Kidney epithelial cell (primary cell): ENCODE data around the gene RGS5. TPM values are rescaled to one million over a fixed set of nuclear protein-coding genes. Genes with fewer than 3 reads are reported as not detected.

Experiments
- DNase-seq: peaks from one replicate; pipeline ENCODE4 v3.0.0-alpha.2; 2010; ENCODE audit warnings: low read depth
- H3K27me3 ChIP-seq: 2 replicates; pipeline ENCODE4 v1.6.0; 2011; ENCODE audit warnings: low read length; ENCODE audit not compliant: control insufficient read depth, insufficient read depth
- H3K36me3 ChIP-seq: 2 replicates; pipeline ENCODE4 v1.5.1; 2011; ENCODE audit warnings: low read length; ENCODE audit not compliant: control insufficient read depth, insufficient read depth
- H3K4me3 ChIP-seq: 2 replicates; pipeline ENCODE4 v1.5.1; 2011; ENCODE audit warnings: low read depth, mild to moderate bottlenecking, control low read depth, low read length
- CTCF ChIP-seq: IDR thresholded peaks from 2 replicates; pipeline ENCODE4 v1.5.1; 2011; ENCODE audit warnings: mild to moderate bottlenecking, moderate library complexity, low read length, control low read depth, inconsistent platforms; ENCODE audit not compliant: insufficient read depth, poor library complexity, severe bottlenecking
- total RNA-seq: library from RNA; depleted of rRNA; stranded (reverse); fragments of >200 nt; gene quantifications from 2 replicates; pipeline ENCODE4 v1.2.3, GENCODE V29; 2015

Gene RGS5
- total RNA-seq, 1 donor from 2014 or later: 1.8 TPM

DNA sequence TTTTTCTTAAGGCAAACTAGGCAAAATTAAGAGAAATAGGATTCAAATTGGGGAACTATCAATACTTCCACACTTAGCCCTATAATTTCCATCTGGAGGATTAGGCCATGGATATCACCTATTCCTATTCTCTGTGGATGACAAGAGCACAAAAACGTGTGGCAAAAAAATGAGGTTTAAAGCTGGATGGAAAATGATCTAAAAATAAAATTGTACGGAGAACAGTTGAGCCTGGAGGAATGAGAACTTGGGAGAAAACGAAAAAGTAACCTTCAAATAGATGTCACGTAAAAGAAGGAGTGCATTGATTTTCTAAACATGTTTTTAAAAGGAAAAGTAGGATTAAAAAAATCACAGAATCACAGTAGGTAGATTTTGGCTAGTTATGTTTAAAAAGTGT, 77.9 kb downstream of the RGS5 start:
- no peaks in the 10 kb centered on the region for H3K36me3 ChIP-seq
- DNase-seq: no peak

DNA sequence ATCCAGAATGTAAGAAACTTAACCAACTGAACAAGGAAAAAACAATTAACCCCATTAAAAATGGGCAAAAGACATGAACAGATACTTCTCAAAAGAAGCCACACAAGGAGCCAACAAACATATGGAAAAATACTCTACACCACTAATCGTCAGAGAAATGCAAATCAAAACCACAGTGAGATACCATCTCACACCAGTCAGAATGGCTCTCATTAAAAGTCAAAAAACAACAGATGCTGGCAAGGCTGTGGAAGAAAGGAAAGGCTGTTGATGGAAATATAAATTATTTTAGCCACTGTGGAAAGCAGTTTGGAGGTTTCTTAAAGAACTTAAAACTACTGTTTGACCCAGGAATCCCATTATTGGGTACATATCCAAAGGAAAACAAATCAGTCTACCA, 82.3 kb downstream of the RGS5 start:
- Histone ChIP-seq H3K4me3 (no peak overlapping the region), H3K27me3 (no peaks in the 10 kb centered on the region), H3K36me3 (no peaks in the 10 kb centered on the region)
- no peak for TF ChIP-seq CTCF
- no peak for DNase-seq

More for the DNA sequence above, 77.9 kb downstream of the RGS5 start:
- Histone ChIP-seq H3K4me3 (no peak overlapping the region), H3K27me3 (no peaks in the 10 kb centered on the region)
- TF ChIP-seq CTCF: no peak

- no peak overlapping the region for H3K4me3 ChIP-seq
- no peak for DNase-seq
- no peaks in the 10 kb centered on the region for H3K27me3 ChIP-seq
- H3K36me3 ChIP-seq: no peaks in the 10 kb centered on the region
- no peak for TF ChIP-seq CTCF
Observed at GRCh38 chr1:163119707-163120106, 83.0 kb downstream of the RGS5 start.

DNA sequence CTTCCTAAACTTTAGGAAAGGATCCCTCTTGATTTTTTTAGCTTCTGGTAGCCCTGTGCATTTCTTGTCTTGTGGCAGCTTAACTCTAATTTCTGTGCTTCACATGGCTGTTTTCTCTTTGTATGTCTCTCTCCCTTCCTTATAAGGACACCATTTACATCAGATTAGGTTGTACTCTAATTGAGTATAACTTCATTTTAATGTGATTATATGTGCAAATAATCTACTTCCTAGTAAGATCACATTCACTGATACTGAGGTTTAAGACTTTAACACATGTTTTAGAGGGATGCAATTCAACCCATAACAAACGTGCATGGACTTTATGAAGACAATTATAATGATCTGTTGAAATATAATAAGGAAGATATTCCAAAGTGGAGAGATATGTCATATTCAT, 86.8 kb downstream of the RGS5 start:
- no peak for DNase-seq
- H3K27me3 ChIP-seq: no peaks in the 10 kb centered on the region

DNA sequence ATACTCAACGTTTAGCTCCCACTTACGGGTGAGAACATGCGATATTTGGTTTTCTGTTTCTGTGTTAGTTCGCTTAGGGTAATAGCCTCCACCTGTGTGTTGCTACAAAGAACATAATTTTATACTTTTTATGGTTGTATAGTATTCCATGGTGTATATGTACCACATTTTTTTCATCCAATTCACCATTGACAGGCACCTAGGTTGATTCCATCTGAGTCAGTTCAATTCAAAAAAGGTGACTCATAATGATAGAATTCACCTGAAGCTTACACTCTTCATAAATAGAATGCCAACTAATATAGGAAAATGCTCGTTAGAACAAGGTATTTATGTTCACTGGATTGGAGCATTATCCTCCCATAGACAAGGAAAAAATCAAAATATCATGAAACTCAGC, 95.1 kb downstream of the RGS5 start:
- Histone ChIP-seq H3K27me3 (no peaks in the 10 kb centered on the region), H3K4me3 (no peak overlapping the region), H3K36me3 (no peaks in the 10 kb centered on the region)
- TF ChIP-seq CTCF: no peak
- no peak for DNase-seq

More for the DNA sequence above, 86.8 kb downstream of the RGS5 start:
- Histone ChIP-seq H3K36me3 (no peaks in the 10 kb centered on the region), H3K4me3 (no peak overlapping the region)
- TF ChIP-seq CTCF: no peak

GRCh38 chr1:163106364-163106987, 96.2 kb downstream of the RGS5 start:
- no peak for TF ChIP-seq CTCF
- no peak for DNase-seq
- Histone ChIP-seq H3K27me3 (no peaks in the 10 kb centered on the region), H3K36me3 (no peaks in the 10 kb centered on the region), H3K4me3 (no peak overlapping the region)
